Stimulated activated CD8-positive, alpha-beta memory T cell treated with anti-CD3 and anti-CD28 coated beads, Interleukin-4, amount 100 ng/mL, for 48 hours (primary cell): ENCODE results near the gene BACE1-AS.
A peak's percentile ranks its signal among the peaks of the same experiment; 100 is the strongest.
"Not testable (repeated sequence)": the region's sequence is repeated elsewhere in the genome, so short reads cannot be mapped to it uniquely, and the experiment has no call there.

Experiments used
- DNase-seq: peaks from one replicate; pipeline ENCODE4 v3.0.0-alpha.2; 2020

BACE1-AS gene

DNA sequence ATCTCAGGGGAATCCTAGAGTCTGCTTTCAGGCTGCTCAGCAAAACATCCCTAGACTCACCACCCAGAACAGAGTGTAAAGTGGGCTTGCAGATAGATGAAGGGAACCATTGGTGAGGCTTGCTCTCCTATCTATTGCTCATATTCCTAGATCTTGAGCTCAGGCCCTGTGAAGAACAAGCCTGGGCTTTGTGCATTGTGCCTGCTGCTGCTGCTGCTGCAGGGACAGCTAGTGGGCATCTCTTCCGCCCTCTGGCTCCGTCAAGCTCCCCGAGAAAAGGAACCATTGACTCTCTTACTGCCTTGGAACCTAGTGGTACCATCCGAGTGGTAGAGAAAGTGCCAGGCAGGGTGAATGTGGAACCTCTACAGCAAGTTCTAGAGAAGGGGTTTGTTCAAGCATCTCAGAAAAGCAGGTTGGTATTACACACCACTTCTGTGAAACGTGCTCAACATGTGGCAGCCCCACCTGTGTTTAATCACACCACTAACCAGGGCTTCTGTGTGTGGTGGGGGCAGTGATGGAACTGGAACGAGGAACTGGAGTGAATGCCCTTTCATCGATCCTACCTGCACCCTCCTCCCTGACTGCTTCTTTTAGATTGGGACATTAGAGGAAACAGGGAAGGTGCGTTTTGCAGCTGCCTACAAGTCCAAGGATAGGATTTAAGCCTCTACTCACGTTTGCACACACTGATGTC lies 4.4 kb downstream of the BACE1-AS start:
- no peak for DNase-seq

DNA sequence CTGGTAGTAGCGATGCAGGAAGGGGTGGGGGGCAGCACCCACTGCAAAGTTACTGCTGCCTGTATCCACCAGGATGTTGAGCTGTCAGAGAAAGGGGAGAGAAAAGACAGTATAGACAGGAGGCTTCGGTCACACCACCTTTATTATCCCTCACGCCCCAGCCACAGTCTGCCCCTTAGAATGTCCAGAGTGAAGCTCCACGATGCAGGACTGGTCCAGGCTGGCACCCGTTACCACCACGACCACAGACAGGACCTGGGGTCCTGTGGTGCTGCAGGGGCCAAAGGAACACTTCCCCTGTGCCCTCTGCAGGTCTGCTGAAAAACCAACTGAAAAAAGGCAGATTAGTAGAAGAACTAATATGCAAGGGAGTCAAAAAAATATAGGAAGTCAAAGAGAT lies 5.7 kb downstream of the BACE1-AS start:
- DNase-seq: no peak

DNA sequence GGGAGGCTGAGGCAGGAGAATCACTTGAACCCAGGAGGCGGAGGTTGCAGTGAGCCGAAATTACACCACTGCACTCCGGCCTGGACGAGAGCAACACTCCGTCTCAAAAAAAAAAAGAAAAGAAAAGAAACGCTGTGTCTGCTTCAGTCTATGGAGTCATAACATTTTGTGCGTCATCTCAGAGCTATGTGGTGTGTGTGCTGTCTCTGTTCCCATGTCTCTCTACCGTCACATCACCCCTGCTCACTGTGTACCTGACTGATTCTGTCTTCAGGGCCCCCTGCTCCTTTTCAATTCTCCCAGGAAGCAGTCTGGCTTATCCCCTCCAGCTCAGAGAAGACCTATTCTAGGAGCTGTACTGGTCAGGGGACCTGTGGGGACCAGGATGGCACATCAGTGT lies 7.0 kb downstream of the BACE1-AS start:
- DNase-seq: no peak

- no peak for DNase-seq
These were observed 8.5 kb downstream of the BACE1-AS start for GRCh38 chr11:117299351-117300282.

- DNase-seq: no peak
These were observed 9.1 kb downstream of the BACE1-AS start for GRCh38 chr11:117300283-117300663.

- no peak for DNase-seq
These were observed 9.6 kb downstream of the BACE1-AS start for GRCh38 chr11:117300773-117301172.

DNA sequence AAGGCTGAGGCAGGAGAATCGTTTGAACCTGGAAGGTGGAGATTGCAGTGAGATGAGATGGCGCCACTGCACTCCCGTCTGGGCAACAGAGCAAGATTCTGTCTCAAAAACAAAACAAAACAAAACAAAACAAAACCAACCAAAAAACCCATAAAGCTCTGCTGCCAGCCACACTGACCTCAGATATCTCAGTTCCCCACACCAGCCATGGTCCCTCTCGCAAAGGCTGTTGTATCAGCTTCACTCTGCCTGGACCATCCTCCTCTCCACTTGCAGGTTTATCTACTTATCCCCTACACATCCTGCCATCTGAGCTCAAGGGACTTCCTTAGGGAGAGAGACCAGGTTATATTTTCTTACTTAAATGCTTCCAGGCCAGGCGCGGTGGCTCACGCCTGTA lies 11.1 kb downstream of the BACE1-AS start:
- no peak for DNase-seq

- no peak for DNase-seq
These were observed 12.0 kb downstream of the BACE1-AS start for GRCh38 chr11:117303101-117303500.

DNA sequence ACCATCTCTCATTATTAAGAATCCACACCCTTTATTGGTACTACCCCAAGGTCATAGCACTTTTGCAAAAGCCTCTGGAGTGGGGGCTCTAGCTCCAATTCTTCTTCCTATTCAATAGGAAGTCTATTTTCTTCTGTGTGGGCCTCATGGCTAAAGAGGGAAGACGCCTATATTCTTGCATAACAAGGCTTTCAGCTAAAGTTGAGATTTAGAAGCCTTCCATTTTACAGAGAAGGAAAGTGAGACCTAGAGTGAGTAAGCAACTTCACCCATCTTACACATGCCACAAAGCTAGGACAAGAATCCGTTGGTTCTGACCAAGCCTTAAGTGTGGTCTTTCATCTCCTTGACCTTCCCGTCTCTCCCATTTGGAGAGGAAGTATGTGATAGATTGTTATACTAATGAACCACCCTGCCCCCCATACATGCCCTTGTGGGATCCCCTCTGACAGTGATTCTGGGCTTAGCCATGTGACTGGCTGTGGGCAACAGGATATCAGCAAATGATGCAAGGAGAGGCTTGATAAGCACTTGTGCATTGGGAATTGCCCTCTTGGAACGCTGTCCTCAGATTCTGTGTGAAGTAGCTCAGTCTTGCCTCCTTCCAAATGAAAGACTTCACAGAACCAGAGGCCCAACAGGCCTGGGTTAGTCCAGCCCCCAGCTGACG lies 12.6 kb downstream of the BACE1-AS start:
- DNase-seq: no peak

DNA sequence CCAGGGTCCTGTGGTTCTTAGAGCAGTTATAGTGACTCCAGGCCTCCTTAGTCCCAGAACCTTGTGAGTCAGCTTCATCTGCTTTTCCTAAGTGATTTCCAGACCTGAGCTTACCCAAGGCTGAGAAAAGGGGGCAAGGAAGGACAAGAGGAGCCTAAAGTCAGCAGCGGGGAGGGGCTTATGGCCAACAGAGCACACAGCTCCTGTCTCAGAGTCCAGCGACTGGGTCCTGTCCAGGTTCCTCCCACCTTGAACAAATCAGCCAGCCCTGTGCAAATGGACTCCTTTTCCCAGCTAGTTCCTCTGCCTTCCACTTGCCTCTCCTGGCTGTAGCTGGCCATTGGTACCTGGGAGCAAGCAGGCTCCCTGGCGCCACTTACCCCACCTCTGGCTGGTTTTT lies 14.0 kb downstream of the BACE1-AS start:
- DNase-seq: no peak

- DNase-seq: no peak
These were observed 18.2 kb downstream of the BACE1-AS start for GRCh38 chr11:117309310-117309709.

DNA sequence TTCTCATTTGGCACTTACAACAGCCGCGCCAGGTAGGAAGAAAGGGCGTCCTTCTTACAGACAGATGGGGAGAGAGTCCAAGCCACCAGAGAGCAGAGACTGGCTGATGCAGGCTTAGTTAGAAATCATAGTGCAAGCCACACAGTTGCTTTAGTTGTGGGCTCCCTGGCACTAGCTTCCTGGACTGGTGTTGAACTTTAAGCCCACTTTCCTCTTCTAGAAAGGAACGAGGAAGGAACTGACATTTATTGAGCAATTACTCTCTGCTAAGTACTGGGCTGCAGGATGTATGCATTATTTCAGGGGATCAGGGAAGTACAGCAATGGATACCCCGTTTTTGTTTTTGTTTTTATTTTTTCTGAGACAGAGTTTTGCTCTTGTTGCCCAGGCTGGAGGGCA lies 21.9 kb downstream of the BACE1-AS start:
- no peak for DNase-seq

DNA sequence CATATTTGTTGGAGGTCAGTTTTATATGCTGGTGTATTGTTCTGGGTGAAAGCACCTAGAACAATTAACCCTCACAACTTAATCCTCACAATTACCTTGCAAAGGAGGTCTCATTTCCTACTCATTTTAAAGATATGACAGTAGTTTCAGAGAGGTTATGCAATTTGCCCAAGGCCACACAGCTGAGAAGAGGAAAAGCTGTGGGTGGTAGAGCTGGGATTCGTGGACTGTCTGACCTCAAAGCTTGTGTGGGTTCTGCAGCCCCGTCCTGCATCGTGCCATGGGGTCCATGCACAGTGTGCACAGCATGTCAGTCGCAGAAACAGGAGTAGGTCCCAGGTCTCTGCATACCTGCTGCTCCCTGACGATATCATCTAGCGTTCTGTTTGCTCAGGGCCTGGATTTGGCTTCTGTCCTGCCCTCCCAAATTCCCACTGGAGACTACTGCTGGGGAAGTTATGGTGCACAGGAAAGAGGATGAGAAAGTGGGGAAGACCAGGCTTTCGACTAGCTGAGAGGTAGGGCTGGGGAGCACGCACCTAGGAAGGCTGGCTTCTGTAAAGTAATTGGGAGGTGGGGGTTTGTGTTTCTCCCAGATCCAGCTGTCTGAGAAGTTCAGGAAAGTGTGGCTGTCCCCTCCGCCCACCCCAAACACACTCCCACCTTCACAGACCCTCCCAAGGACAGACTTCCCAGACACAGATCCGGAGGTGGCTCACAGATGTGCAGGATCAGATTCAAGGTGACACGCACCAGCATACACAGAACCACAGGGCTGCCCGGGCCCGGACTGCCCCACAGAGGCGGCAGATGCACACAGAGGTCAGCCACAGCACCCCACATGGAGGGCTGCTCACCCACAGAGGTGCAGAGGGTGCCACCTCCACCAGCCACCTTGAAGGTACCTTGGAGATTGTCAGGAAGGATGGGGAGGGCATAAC lies 23.0 kb downstream of the BACE1-AS start:
- DNase-seq: no peak

- DNase-seq: no peak
These were observed 23.7 kb downstream of the BACE1-AS start for GRCh38 chr11:117314840-117315239.

GRCh38 chr11:117315285-117316196 lies 24.4 kb downstream of the BACE1-AS start:
- DNase-seq: peak; percentile 32

DNA sequence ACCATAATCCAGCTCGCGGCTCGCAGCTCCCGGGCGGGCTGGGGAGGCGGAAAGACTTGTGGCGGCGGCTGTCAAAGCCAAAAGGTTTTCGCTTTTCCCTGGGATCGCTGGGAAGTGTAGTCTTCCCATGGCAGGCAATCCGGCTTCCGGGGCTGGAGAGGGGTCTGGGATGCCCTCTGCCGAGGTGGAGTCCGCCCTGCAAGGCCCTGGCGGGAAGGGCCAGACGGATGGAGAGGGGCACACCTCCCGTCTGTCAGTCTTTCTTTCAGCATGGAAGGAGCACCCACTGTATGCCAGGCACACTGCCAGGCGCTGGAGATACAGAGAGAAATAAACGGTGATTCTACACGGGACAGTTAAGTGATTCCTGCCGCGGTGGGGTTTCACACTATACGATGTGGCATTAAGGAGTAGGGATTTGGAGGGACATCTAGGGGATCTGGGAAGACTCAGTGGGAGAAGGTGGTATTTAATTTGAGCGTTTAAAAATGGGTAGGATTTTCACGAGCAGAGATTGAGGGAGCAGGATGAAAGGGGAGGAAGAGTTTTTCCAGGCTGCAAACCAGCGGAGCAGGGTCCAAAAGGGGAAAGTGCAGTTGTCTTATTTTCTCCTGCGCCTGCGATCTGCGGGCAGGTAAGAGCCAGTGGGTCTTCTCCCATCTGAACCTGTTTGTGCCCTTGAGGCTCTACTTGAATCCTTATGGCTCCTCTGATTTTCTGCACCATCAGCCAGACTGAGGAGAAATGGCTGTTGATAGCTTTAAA lies 25.2 kb downstream of the BACE1-AS start, which contains the start of gene BACE1:
BACE1 (minus strand) TSS at position 60 of the 765 bp plus-strand sequence. CDS start 461 bp downstream, outside the sequence.
- peak; percentile 43 for DNase-seq

DNA sequence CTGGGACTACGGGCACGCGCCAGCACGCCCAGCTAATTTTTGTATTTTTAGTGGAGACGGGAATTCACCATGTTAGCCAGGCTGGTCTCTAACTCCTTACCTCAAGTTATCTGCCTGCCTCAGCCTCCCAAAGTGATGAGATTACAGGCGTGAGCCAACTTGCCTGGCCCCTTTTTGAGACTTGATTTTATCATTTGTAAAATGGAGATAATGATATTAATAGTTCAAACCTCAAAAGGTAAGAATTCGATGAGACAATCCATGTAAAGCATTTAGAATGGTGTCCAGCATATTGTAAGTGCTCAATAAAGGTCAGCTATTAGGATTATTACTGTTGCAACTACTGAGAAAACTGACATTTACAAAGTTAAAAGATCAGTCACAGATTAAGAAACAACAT lies 27.6 kb downstream of the BACE1-AS start:
- DNase-seq: no peak

- DNase-seq: no peak
These were observed 28.2 kb downstream of the BACE1-AS start for GRCh38 chr11:117319214-117319840.

DNA sequence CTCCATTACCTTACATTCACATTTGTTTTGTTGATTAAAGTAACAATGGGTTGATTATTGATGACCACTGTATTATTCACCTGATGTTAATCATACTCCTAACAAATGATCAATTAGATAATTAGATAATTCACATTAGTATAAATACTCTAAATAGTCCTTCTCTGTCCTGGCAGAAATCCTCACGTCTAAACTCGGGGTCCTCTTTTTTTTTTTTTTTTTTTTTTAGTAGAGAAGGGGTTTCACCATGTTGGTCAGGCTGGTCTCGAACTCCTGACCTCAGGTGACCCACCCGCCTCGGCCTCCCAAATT lies 36.1 kb downstream of the BACE1-AS start:
- DNase-seq: not testable (repeated sequence)
